ENCODE data around the gene SLC30A4. TPM values are rescaled to one million over a fixed set of nuclear protein-coding genes. Genes with fewer than 3 reads are reported as not detected.

SLC30A4 gene
- total RNA-seq, 1 experiment from 2014 or later = not detected

- H3K56ac ChIP-seq (ENCODE audit: insufficient read length, low read depth, low read length) = no peak overlapping the region
- no peak overlapping the region for H3K23ac ChIP-seq (ENCODE audit: insufficient read length, low read depth, low read length)
- H2AFZ ChIP-seq (ENCODE audit: low read length) = no peak overlapping the region
- peaks cover 13 to 16% of the 10 kb centered on the region in 2 experiments for H3K4me1 Mint-ChIP-seq
- no peak overlapping the region for H3K4ac ChIP-seq (ENCODE audit: low read depth, low read length)
- no peaks in the 10 kb centered on the region for H3K9me3 ChIP-seq (ENCODE audit: control insufficient read depth, low read depth, low read length)
- whole genome bisulfite sequencing (ENCODE audit: extremely low coverage, insufficient read length, low lambda C conversion rate) = no CpG with 5 or more reads among the region's 3 CpGs
- TF ChIP-seq CTCF (conservative IDR thresholded peaks at IDR 0.05) = no peak
- H3K4me2 ChIP-seq (ENCODE audit: insufficient read depth, insufficient read length, low read length) = no peak overlapping the region
- no peak overlapping the region for H4K91ac ChIP-seq (ENCODE audit: insufficient read length, low read depth, low read length)
- H4K5ac ChIP-seq (ENCODE audit: insufficient read length, low read depth, low read length) = no peak overlapping the region
- H3K27me3 ChIP-seq (ENCODE audit: insufficient read depth, low read length) = no peaks in the 10 kb centered on the region
- H3K79me2 ChIP-seq (ENCODE audit: insufficient read depth, low read length) = no peaks in the 10 kb centered on the region
- no peak overlapping the region for H3K4me3 Mint-ChIP-seq
- H2BK12ac ChIP-seq (ENCODE audit: insufficient read length, low read depth, low read length) = no peak overlapping the region
- no peaks in the 10 kb centered on the region for H4K20me1 ChIP-seq (ENCODE audit: control insufficient read depth, insufficient read depth, insufficient read length)
- H2BK15ac ChIP-seq (ENCODE audit: low read depth, low read length) = no peak overlapping the region
- H3K9me3 Mint-ChIP-seq = no peaks in the 10 kb centered on the region
- no peaks in the 10 kb centered on the region for H3K79me1 ChIP-seq (ENCODE audit: insufficient read depth, low read depth, low read length, poor library complexity, severe bottlenecking)
- H2BK5ac ChIP-seq (ENCODE audit: insufficient read length, low read length) = no peak overlapping the region
- no peak overlapping the region for H2AK5ac ChIP-seq (ENCODE audit: insufficient read length, low read length)
- no peak overlapping the region for H2BK120ac ChIP-seq (ENCODE audit: low read depth, low read length, poor library complexity, severe bottlenecking)
- no peaks in the 10 kb centered on the region for H3K4me1 ChIP-seq (ENCODE audit: insufficient read depth, low read length)
- no peak for DNase-seq
- no peak overlapping the region for H3K9ac ChIP-seq (ENCODE audit: extremely low read depth, insufficient read length, low read length)
- H3K36me3 Mint-ChIP-seq (ENCODE audit: insufficient read depth in 1 of 3, low read depth in 3 of 3) = no peaks in the 10 kb centered on the region
- H3K27ac Mint-ChIP-seq = no peak overlapping the region
- H3T11ph ChIP-seq (ENCODE audit: low read length) = no peak overlapping the region
- no peaks in the 10 kb centered on the region for H3K23me2 ChIP-seq (ENCODE audit: insufficient read length, low read depth, low read length, poor library complexity, severe bottlenecking)
- H3K27me3 Mint-ChIP-seq (ENCODE audit: low read depth) = peaks cover 31% of the 10 kb centered on the region
- H4K8ac ChIP-seq (replicated peaks; ENCODE audit: insufficient read length, low read depth, low read length) = no peak overlapping the region
- no peak overlapping the region for H3K18ac ChIP-seq (ENCODE audit: insufficient read length, low read depth, low read length)
- H3K14ac ChIP-seq (ENCODE audit: insufficient read depth, low read length) = no peak overlapping the region
- no peak overlapping the region for H3K27ac ChIP-seq (ENCODE audit: insufficient read length, low read depth, low read length)
- H2BK20ac ChIP-seq (ENCODE audit: low read depth, low read length, poor library complexity, severe bottlenecking) = no peak overlapping the region
These were observed 14.4 kb upstream of the SLC30A4 start for GRCh38 chr15:45536934-45537333.

Measured in H9 (cell line).